H9 (cell line): ENCODE measurements around the gene ROPN1. TPM values are rescaled to one million over a fixed set of nuclear protein-coding genes. Genes with fewer than 3 reads are reported as not detected.
"Not testable (repeated sequence)": the region's sequence is repeated elsewhere in the genome, so short reads cannot be mapped to it uniquely, and the experiment has no call there.

Experiments
- DNase-seq: peaks from one replicate; pipeline ENCODE4 v3.0.0-alpha.2; 2017
- H2AFZ ChIP-seq: one replicate; pipeline ENCODE4 v1.6.1; 2013; ENCODE audit warnings: mild to moderate bottlenecking, low read length, control low read depth, moderate library complexity
- H2AK5ac ChIP-seq: 2 replicates; pipeline ENCODE4 v1.6.1; 2013; ENCODE audit warnings: low read length, control low read depth, mixed read lengths; ENCODE audit not compliant: insufficient read length
- H2BK120ac ChIP-seq: one replicate; pipeline ENCODE4 v1.6.1; 2013; ENCODE audit warnings: low read depth, mild to moderate bottlenecking, low read length, control low read depth, inconsistent platforms; ENCODE audit not compliant: poor library complexity, severe bottlenecking
- H2BK12ac ChIP-seq: 2 replicates; pipeline ENCODE4 v1.6.1; 2013; ENCODE audit warnings: low read length, control low read depth, mixed read lengths, low read depth; ENCODE audit not compliant: insufficient read length
- H2BK15ac ChIP-seq: 2 replicates; pipeline ENCODE4 v1.6.1; 2013; ENCODE audit warnings: low read depth, low read length, control low read depth
- H2BK20ac ChIP-seq: one replicate; pipeline ENCODE4 v1.6.1; 2013; ENCODE audit warnings: low read depth, mild to moderate bottlenecking, low read length, control low read depth, inconsistent platforms; ENCODE audit not compliant: poor library complexity, severe bottlenecking
- H2BK5ac ChIP-seq: 2 replicates; pipeline ENCODE4 v1.6.1; 2013; ENCODE audit warnings: low read length, control low read depth, mixed read lengths; ENCODE audit not compliant: insufficient read length
- H3K14ac ChIP-seq: 2 replicates; pipeline ENCODE4 v1.6.1; 2013; ENCODE audit warnings: low read length, control low read depth; ENCODE audit not compliant: insufficient read depth
- H3K18ac ChIP-seq: 2 replicates; pipeline ENCODE4 v1.6.1; 2013; ENCODE audit warnings: low read depth, mild to moderate bottlenecking, mixed read lengths, low read length, control low read depth; ENCODE audit not compliant: insufficient read length
- H3K23ac ChIP-seq: 2 replicates; pipeline ENCODE4 v1.6.1; 2013; ENCODE audit warnings: low read length, control low read depth, mixed read lengths, low read depth; ENCODE audit not compliant: insufficient read length
- H3K23me2 ChIP-seq: 2 replicates; pipeline ENCODE4 v1.6.1; 2013; ENCODE audit warnings: low read depth, mild to moderate bottlenecking, mixed read lengths, low read length, control low read depth; ENCODE audit not compliant: insufficient read length, poor library complexity, severe bottlenecking
- H3K27ac ChIP-seq: 2 replicates; pipeline ENCODE4 v1.5.1; 2013; ENCODE audit warnings: low read length, control low read depth, mixed read lengths, low read depth; ENCODE audit not compliant: insufficient read length
- H3K27me3 ChIP-seq: 2 replicates; pipeline ENCODE4 v1.6.1; 2013; ENCODE audit warnings: low read length, control low read depth, inconsistent platforms; ENCODE audit not compliant: insufficient read depth
- H3K4ac ChIP-seq: 2 replicates; pipeline ENCODE4 v1.6.1; 2013; ENCODE audit warnings: low read depth, mild to moderate bottlenecking, control low read depth, inconsistent platforms, low read length, moderate library complexity
- H3K4me1 ChIP-seq: 2 replicates; pipeline ENCODE4 v1.6.1; 2013; ENCODE audit warnings: low read length, control low read depth, inconsistent platforms; ENCODE audit not compliant: insufficient read depth
- H3K4me2 ChIP-seq: 2 replicates; pipeline ENCODE4 v1.6.1; 2013; ENCODE audit warnings: low read length, control low read depth, mixed read lengths; ENCODE audit not compliant: insufficient read length, insufficient read depth
- H3K56ac ChIP-seq: 2 replicates; pipeline ENCODE4 v1.6.1; 2013; ENCODE audit warnings: low read depth, mild to moderate bottlenecking, mixed read lengths, low read length, control low read depth; ENCODE audit not compliant: insufficient read length
- H3K79me1 ChIP-seq: 2 replicates; pipeline ENCODE4 v1.6.1; 2013; ENCODE audit warnings: low read depth, mild to moderate bottlenecking, moderate library complexity, low read length, control low read depth, inconsistent platforms; ENCODE audit not compliant: insufficient read depth, poor library complexity, severe bottlenecking
- H3K79me2 ChIP-seq: 2 replicates; pipeline ENCODE4 v1.6.1; 2013; ENCODE audit warnings: low read length, control low read depth, inconsistent platforms; ENCODE audit not compliant: insufficient read depth
- H3K9ac ChIP-seq: 2 replicates; pipeline ENCODE4 v1.6.1; 2013; ENCODE audit warnings: low read length, control low read depth, mixed read lengths; ENCODE audit not compliant: insufficient read length; ENCODE audit errors: extremely low read depth
- H3K9me3 ChIP-seq: one replicate; pipeline ENCODE4 v1.6.1; 2013; ENCODE audit warnings: low read depth, low read length, inconsistent platforms; ENCODE audit not compliant: control insufficient read depth
- H3T11ph ChIP-seq: one replicate; pipeline ENCODE4 v1.6.1; 2013; ENCODE audit warnings: mild to moderate bottlenecking, low read length, control low read depth, inconsistent platforms
- H4K20me1 ChIP-seq: one replicate; pipeline ENCODE4 v1.6.1; 2013; ENCODE audit not compliant: control insufficient read depth, insufficient read length, insufficient read depth
- H4K5ac ChIP-seq: 2 replicates; pipeline ENCODE4 v1.6.1; 2013; ENCODE audit warnings: low read depth, mild to moderate bottlenecking, mixed read lengths, low read length, control low read depth; ENCODE audit not compliant: insufficient read length
- H4K8ac ChIP-seq: replicated peaks from 2 replicates; pipeline ENCODE4 v1.6.1; 2013; ENCODE audit warnings: low read length, control low read depth, mixed read lengths, low read depth; ENCODE audit not compliant: insufficient read length
- H4K91ac ChIP-seq: 2 replicates; pipeline ENCODE4 v1.6.1; 2013; ENCODE audit warnings: low read depth, mild to moderate bottlenecking, moderate library complexity, mixed read lengths, low read length, control low read depth; ENCODE audit not compliant: insufficient read length
- H3K27ac Mint-ChIP-seq, 3 experiments: 2 replicates in 2 of 3; 3 replicates in 1 of 3; pipeline ENCODE4 v1.8.0; 2020 to 2021; ENCODE audit warnings: mixed read lengths in 3 of 3, mild to moderate bottlenecking in 1 of 3, moderate library complexity in 1 of 3
- H3K27me3 Mint-ChIP-seq: 2 replicates; pipeline ENCODE4 v1.8.0; 2021; ENCODE audit warnings: low read depth, mild to moderate bottlenecking, moderate library complexity, mixed read lengths
- H3K36me3 Mint-ChIP-seq, 3 experiments: 2 replicates in 2 of 3; 3 replicates in 1 of 3; pipeline ENCODE4 v1.8.0; 2020 to 2021; ENCODE audit warnings: low read depth in 3 of 3, mixed read lengths in 3 of 3; ENCODE audit not compliant: insufficient read depth in 1 of 3
- H3K4me1 Mint-ChIP-seq, 2 experiments: 2 replicates each; pipeline ENCODE4 v1.8.0; 2020; ENCODE audit warnings: mixed read lengths in 2 of 2
- H3K4me3 Mint-ChIP-seq, 2 experiments: 2 replicates in 1 of 2; 3 replicates in 1 of 2; pipeline ENCODE4 v1.8.0; 2020 to 2021; ENCODE audit warnings: mild to moderate bottlenecking in 2 of 2, mixed read lengths in 2 of 2, moderate library complexity in 1 of 2
- H3K9me3 Mint-ChIP-seq, 2 experiments: 2 replicates in 1 of 2; 3 replicates in 1 of 2; pipeline ENCODE4 v1.8.0; 2020; ENCODE audit warnings: mild to moderate bottlenecking in 2 of 2, mixed read lengths in 2 of 2, moderate library complexity in 1 of 2
- WGBS: extraction: QIAGEN DNeasy Blood & Tissue Kit; methylation state at CpG from one replicate; pipeline ENCODE4 v1.1.7; 2013; ENCODE audit warnings: missing lambda C conversion rate, low lambda C conversion rate, mixed read lengths; ENCODE audit not compliant: insufficient read length; ENCODE audit errors: extremely low coverage; 5-methylcytosine and 5-hydroxymethylcytosine counted together
- total RNA-seq: library from RNA; stranded (reverse); gene quantifications from 2 replicates; pipeline ENCODE4 v1.2.1, GENCODE V29; 2021

The ROPN1 gene
- total RNA-seq, 1 experiment from 2014 or later = not detected

DNA sequence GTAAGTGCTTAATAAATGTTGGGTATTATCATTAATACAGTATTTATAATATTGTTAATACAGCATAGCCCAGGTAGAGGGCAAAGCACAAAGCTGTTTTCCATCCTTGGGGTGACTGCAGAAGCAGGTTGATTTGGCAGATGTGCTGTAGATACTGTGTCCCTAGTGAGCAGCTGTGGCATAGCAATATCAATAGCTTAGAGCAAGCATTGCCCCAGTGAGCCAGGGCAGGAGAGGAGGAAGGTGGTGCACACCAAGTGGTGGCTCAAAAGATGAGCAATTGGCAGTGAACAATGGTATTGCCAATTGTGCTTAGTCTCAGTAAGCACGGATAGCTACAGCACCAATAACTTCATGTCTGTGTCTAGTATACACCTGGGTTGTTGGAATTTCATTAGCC lies 25.1 kb downstream of the ROPN1 start:
- not testable (repeated sequence) for H4K91ac ChIP-seq, H3K4ac ChIP-seq, H2AFZ ChIP-seq, H3K23me2 ChIP-seq, H3K9ac ChIP-seq, H3K56ac ChIP-seq, H2BK15ac ChIP-seq, H2BK5ac ChIP-seq, H3K79me1 ChIP-seq, H2AK5ac ChIP-seq, H2BK12ac ChIP-seq, H3K27ac Mint-ChIP-seq, H3K27me3 ChIP-seq, H3K27ac ChIP-seq, H3K23ac ChIP-seq, H2BK20ac ChIP-seq, H3K4me2 ChIP-seq, H3K4me1 Mint-ChIP-seq, H3K4me1 ChIP-seq, H3K9me3 ChIP-seq, H3K9me3 Mint-ChIP-seq, H3T11ph ChIP-seq, H3K18ac ChIP-seq, H4K20me1 ChIP-seq, H3K4me3 Mint-ChIP-seq, H3K36me3 Mint-ChIP-seq, H2BK120ac ChIP-seq, H4K5ac ChIP-seq, H3K14ac ChIP-seq, H4K8ac ChIP-seq, DNase-seq, H3K79me2 ChIP-seq
- WGBS = no CpG with 5 or more reads among the region's 1 CpG
- H3K27me3 Mint-ChIP-seq = peaks cover 46% of the 10 kb centered on the region

DNA sequence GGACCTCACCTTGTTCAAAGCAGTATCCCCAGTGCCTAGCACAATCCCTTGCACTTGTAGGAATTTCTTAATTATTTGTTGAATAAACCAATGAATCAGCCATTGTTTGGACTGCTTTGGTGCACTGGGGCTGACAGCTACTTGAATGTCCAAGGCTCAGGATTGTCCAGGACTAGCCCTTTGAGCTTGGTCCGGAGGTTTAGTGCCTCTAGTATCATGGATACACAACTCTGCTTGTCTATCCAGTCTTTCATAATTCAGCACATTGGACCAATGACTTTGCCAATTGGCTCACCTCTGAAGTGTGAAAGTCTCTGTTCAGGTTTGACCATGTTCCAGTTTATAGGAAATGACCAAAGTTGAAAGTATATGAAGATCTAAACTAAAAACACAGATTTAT lies 27.1 kb downstream of the ROPN1 start:
- H3K27me3 ChIP-seq, H2BK5ac ChIP-seq, H2AK5ac ChIP-seq, H2BK120ac ChIP-seq, H3K9ac ChIP-seq, H3K14ac ChIP-seq, H4K8ac ChIP-seq, H2BK20ac ChIP-seq, H3K9me3 ChIP-seq, H3K4ac ChIP-seq, H2BK12ac ChIP-seq, H3K79me2 ChIP-seq, H3K27ac ChIP-seq, H3K4me2 ChIP-seq, H3K79me1 ChIP-seq, H4K5ac ChIP-seq, H4K91ac ChIP-seq, DNase-seq, H4K20me1 ChIP-seq, H3K36me3 Mint-ChIP-seq, H3K56ac ChIP-seq, H3K4me3 Mint-ChIP-seq, H3K18ac ChIP-seq, H3K4me1 ChIP-seq, H2AFZ ChIP-seq, H2BK15ac ChIP-seq, H3K23ac ChIP-seq, H3T11ph ChIP-seq, H3K9me3 Mint-ChIP-seq, H3K23me2 ChIP-seq, H3K27ac Mint-ChIP-seq: not testable (repeated sequence)
- peaks cover 45% of the 10 kb centered on the region for H3K27me3 Mint-ChIP-seq
- H3K4me1 Mint-ChIP-seq = peaks cover 15 to 18% of the 10 kb centered on the region in 2 experiments
- WGBS = no CpG with 5 or more reads among the region's 1 CpG
